Tibial nerve (tissue), 4 donors: ENCODE results near the gene TXK.

Source experiments
- EP300 ChIP-seq, 2 donors: sonication (generic); formaldehyde crosslinking; IDR thresholded peaks; one replicate each; pipeline ENCODE4 v1.6.1; 2017; ENCODE audit warnings: antibody characterized with exemption in 2 of 2, mild to moderate bottlenecking in 1 of 2
- POLR2A ChIP-seq, 2 donors: fragments of 450-650 bp; IDR thresholded peaks; one replicate each; pipeline ENCODE4 v1.6.1; 2017; ENCODE audit warnings: antibody characterized with exemption in 2 of 2, mild to moderate bottlenecking in 2 of 2, moderate library complexity in 2 of 2
- TF ChIP-seq, protein P1 (sequence below), 5 experiments: fragments of 200-600 bp in 3 of 5; fragments of 450-650 bp in 2 of 5; sonication (generic) in 3 of 5; IDR thresholded peaks; one replicate each; pipeline ENCODE4 v1.5.1; 2016 to 2019; ENCODE audit warnings: antibody characterized with exemption in 5 of 5, mild to moderate bottlenecking in 3 of 5, moderate library complexity in 2 of 5

DNA sequence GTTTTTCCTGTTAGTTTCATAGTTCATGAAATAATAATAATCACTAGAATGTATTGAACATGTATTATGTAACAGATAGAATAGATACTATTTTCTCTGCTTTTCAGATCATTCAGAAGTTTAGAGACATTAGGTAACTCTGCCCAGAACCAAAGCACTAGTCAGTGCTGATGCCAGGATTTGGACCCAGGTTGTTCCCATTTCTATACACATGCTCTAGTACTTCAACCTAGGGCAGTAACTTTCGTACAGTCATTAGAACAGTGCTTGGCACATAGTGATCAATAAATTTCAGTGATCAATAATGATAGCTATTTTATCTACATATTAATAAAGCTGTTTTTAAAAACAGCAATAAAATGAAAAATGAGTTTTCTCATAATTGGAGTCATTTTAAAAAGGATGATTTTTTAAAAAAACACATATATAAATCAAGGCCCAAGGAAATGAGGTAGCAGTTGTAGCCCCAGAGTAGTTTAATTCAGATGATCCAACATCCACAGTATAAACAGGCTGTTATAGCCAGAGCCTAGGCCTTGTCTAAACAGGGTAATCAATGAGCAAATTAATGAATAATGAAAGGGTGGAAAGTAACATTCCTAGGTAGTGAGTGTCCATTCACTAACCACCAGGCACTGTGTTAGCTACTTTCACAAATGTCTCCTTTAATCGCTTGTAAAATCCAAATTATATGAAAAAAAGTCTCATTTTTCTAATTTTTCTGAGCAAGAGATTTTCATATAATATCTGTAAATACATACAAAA, 25.6 kb downstream of the TXK start:
- TF ChIP-seq, protein P1, sequence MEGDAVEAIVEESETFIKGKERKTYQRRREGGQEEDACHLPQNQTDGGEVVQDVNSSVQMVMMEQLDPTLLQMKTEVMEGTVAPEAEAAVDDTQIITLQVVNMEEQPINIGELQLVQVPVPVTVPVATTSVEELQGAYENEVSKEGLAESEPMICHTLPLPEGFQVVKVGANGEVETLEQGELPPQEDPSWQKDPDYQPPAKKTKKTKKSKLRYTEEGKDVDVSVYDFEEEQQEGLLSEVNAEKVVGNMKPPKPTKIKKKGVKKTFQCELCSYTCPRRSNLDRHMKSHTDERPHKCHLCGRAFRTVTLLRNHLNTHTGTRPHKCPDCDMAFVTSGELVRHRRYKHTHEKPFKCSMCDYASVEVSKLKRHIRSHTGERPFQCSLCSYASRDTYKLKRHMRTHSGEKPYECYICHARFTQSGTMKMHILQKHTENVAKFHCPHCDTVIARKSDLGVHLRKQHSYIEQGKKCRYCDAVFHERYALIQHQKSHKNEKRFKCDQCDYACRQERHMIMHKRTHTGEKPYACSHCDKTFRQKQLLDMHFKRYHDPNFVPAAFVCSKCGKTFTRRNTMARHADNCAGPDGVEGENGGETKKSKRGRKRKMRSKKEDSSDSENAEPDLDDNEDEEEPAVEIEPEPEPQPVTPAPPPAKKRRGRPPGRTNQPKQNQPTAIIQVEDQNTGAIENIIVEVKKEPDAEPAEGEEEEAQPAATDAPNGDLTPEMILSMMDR (IDR thresholded peaks at IDR 0.05), result no peak
- TF ChIP-seq POLR2A (IDR thresholded peaks at IDR 0.05) (no peak), EP300 (IDR thresholded peaks at IDR 0.05) (no peak)
